GM21367 (cell line): ENCODE measurements around the gene AGA.

Experiments
- ATAC-seq: cut with Tn5 transposase; IDR thresholded peaks from one replicate; pipeline ENCODE4 v1.9.1; 2021; ENCODE audit not compliant: unreplicated experiment

Gene AGA

DNA sequence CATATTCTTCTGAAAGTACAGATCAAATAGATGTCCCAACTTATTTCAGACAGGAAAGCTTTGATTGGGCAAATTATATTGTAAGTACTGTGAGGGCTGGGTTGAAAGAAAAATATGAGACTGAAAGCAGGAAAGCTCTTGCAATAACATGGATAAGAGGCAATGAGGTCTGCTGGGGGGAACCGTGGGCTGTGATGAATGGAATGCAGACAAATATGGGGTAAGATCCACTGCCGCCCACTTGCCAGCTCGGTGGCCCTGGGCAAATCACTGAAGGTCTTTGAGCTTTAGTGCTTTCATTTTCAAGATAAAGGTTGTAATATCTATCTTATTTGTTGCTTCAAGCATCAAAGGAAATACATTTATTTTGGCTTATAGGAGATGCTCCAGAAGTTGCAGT, 51.0 kb downstream of the AGA start:
- ATAC-seq: no peak

DNA sequence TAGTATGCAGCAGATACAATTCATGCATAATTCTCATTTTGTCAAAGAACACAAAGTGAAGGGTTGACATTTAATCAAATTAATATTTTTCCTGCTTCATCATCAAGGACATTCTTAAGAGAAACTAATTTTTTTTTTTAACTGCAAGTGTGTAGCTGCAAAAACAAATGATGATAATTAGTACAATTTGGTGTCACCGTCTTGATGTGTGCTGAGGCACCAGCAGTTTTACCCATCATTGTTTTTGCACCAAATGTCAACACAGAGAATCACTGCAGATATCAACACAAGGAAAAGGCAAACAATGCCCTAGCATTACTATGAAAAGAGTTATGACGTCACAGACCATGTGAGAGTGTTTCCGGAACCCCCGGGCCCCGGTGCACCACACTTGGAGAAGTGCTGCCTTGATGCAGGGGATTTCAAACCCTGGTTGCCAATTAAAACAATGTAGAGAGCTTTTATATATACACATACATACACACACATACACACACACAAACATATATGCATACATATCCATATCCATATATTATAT, 55.9 kb downstream of the AGA start:
- no peak for ATAC-seq

DNA sequence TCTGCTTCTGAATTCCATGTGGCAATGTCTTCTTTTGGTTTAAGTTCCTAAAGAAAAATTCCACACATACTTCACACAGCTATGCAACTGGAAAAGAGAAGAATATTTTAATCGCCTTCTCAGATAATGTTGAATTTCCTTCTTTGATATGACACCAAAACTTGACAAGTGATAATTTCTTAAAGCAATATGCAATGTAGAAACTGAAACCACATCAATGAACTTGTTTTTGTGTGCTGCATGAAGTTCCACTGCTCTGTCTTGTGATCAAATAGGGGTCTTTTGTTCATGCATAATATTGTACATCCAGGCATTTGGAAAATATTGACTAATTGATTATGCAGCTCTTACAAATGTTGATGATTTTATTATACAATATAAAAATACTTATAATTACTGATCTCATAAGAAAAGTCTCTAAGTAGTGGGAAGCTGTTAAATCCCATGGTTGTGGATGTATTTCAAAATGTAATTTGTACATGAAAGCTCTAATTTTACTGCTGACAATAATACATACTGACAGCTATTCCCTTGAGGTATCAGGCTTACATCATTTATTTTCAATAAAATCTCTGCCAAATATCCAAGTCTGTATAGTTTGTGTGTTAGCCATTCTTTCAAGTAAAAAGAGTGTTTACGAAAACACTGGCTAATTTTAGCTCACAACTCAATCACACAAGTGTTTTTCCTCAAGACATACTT, 56.5 kb downstream of the AGA start:
- no peak for ATAC-seq

DNA sequence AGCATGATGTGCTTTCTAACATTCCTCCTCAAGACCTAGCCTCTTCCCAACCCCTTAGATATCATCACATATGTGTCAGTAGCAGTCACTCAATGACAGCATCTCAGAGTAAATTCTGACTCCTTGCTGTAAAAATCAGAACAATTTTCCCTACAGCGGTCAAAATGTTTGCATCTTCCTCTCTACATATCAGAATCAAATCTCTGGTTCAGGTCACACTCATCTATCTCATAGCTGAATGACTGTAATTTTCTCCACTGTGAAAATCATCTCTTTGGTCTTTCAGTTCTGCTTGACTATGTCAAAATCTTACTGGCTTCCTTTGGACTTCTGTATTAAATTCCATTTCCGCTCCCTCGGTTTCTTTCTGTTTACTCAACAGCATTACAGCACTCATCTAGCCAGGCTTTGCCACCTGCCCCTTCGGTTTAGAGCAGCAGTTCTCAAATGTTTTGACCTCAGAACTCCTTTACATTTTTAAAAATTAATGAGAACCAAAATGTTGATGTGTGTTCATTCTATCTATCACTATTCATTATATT, 57.3 kb downstream of the AGA start:
- ATAC-seq: no peak

DNA sequence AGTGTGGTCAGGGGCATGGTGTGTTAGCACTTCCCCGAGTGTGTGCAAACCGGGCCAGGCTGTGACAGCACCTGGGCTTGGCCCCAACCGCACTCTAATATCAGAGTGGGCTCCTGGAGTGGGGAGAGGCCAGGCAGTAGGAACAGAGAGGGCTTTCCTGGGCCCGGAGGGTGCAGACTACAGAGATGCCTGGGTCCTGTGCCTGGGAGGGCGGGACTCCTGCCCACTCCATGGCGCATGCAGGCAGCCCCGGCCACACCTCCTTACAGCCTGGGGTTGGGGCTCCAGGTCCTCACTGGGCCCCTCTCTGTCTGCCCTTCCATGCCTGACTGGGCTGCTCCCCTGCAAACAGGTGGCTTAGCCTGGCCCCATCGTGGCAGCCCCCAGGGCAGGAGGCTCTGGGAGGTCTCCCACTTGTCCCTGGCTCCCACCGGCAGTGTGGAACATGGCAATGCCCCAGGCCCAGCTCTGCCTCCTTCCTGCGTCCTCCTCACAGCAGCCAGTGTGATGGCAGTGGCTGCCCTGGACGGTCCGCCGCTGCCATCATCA, 60.4 kb downstream of the AGA start:
- ATAC-seq: no peak
